Heart left ventricle (tissue), 13 donors: ENCODE data around the gene OPHN1.

Experiments
- POLR2A ChIP-seq, 2 donors: fragments of 450-650 bp; IDR thresholded peaks; one replicate each; pipeline ENCODE4 v1.6.1; 2017; ENCODE audit warnings: antibody characterized with exemption in 2 of 2, mild to moderate bottlenecking in 2 of 2, moderate library complexity in 2 of 2
- TF ChIP-seq, protein P1 (sequence below), 12 donors: fragments of 200-600 bp; sonication (generic) in 4 of 12; IDR thresholded peaks; one replicate each; pipeline versions ENCODE4 v1.5.0 to v1.8.0; 2018 to 2022; ENCODE audit warnings: antibody characterized with exemption in 12 of 12, mild to moderate bottlenecking in 5 of 12
- donor health status: ischemic (EF 13 %, LVEDD 7.1; RV severe dilation, severe dysfunction).
- donor health status: DM: no; HTN: yes; CAD: no.
- donor health status: DM: no; HTN: no; CAD: no.
- donor health status: ischemic (EF 25% LVEDD 6.9; RV normal size, moderate dysfunction).
- donor health status: ischemic (EF 25% LVEDD 5.7; RV mildly dilated, moderate dysfunction).
- donor health status: ischemic (EF 35%, LVEDD 5.7; RV mildly dilated, moderate dysfunction).
- donor health status: nonischemic (EF 11% LVEDD 7.7; RV severe dilation, severe dysfunction).
- donor health status: DM: yes; HTN: yes; CAD: no.
- donor health status: PGD.
- donor health status: ischemic (EF 29% LVEDD 5.4; RV normal size, mild dysfunction).
- donor health status: nonischemic (EF 23%, LVEDD 6.1; RV moderate dilation, normal function).

DNA sequence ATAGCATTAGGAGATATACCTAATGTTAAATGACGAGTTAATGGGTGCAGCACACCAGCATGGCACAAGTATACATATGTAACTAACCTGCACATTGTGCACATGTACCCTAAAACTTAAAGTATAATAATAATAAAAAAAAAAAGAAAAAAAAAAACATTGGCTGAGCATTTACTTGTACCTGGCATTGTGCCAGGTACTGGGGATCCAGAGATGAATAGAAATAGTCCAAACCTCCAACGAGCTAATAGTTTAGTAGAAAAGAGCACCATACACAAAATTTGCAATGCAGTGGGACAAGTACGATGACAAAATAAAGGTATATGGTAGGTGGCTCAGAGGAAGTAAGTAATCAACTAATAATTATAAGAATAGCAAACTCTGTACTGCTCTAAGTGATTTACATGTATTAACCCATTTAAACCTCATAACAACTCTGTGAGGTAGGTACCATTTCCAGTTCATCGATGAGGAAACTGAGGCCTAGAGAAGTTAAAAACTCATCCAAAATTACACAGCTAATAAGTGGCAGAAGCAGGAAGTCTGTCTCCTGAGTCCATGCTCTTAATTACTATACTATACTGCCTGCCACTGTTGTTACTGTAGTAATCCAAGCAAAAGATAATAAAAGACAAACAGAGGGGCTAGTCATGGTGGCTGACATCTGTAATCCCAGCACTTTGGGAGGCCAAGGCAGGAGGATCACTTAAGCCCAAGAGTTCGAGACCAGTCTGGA is 319.3 kb downstream of the OPHN1 start:
- TF ChIP-seq POLR2A (IDR thresholded peaks at IDR 0.05): no peak
- TF ChIP-seq, protein P1, sequence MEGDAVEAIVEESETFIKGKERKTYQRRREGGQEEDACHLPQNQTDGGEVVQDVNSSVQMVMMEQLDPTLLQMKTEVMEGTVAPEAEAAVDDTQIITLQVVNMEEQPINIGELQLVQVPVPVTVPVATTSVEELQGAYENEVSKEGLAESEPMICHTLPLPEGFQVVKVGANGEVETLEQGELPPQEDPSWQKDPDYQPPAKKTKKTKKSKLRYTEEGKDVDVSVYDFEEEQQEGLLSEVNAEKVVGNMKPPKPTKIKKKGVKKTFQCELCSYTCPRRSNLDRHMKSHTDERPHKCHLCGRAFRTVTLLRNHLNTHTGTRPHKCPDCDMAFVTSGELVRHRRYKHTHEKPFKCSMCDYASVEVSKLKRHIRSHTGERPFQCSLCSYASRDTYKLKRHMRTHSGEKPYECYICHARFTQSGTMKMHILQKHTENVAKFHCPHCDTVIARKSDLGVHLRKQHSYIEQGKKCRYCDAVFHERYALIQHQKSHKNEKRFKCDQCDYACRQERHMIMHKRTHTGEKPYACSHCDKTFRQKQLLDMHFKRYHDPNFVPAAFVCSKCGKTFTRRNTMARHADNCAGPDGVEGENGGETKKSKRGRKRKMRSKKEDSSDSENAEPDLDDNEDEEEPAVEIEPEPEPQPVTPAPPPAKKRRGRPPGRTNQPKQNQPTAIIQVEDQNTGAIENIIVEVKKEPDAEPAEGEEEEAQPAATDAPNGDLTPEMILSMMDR (IDR thresholded peaks at IDR 0.05): no peak
